CD4-positive, alpha-beta T cell treated with Interleukin-10 for 1 hour (primary cell): ENCODE data around the gene DAP.
"Not testable (repeated sequence)": the region's sequence is repeated elsewhere in the genome, so short reads cannot be mapped to it uniquely, and the experiment has no call there.

ENCODE experiments used
- DNase-seq: peaks from one replicate; pipeline ENCODE4 v3.0.0-alpha.2; 2020

DAP gene

DNA sequence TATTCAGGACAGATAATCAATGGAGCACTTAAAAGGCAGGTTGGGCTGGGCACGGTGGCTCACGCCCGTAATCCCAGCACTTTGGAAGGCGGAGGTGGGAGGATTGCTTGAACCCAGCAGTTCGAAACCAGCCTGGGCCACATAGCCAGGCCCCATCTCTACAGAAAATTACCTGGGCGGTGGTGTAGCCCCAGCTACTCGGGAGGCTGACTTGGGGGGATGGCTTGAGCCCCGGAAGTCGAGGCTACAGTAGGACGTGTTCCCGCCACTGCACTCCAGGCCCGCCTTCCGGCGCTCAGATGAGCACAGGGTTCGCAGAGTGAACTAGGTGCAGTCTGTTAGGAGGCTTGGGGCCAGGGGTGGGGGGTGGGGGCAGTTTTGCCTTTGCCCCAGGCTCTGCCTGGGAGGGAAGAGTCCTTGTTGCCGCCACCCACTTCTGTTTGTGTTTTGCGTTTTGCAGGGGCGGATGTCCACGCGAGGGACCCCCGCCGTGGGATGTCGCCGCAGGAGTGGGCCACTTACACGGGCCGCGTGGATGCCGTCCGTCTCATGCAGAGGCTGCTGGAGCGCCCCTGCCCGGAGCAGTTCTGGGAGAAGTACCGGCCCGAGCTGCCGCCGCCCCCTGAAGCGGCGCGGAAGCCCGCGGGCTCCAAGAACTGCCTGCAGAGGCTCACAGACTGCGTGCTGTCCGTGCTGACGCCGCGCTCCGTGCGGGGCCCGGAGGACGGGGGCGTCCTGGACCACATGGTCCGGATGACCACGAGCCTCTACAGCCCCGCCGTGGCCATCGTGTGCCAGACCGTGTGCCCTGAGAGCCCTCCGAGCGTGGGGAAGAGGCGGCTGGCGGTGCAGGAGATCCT, 112.0 kb downstream of the DAP start:
- no peak for DNase-seq

- no peak for DNase-seq
Observed at GRCh38 chr5:10647640-10648039, 113.4 kb downstream of the DAP start.

DNA sequence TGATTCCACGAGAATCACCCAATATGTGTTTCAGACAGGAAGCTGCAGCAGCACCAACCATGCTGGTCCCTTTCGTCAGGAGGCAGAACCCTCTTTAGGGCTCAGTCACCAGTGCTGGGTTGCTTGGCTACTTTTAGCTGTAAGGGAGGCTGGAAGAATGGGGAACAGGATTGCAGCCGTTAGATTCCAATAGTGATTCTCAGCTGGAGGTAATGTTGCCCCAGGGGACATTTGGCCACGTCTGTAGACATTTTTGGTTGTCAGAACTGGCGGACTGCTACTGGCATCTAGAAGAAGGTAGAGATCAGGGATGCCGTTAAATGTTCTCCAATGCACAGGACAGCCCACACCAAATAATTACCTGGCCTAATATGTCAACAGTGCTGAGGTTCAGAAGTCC, 115.4 kb downstream of the DAP start:
- no peak for DNase-seq

DNA sequence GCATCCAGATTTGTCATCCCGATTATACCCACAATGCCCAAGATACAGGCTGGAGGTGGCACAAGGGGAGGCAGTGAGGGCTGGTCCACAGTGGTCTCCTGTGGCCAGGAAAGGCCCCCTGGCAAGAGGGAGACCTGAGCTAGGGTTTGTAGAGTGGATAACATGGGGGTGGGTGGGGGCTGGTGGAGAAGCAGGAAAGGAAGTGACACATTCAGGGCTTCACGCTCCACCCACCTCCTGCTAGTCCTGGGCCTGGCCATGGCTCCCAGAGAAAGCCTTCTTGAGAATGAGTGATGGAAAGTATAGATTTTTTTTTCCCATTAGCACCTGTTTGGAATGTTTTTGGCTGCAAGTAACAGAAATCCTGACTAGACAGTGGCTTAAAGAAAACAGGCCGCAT, 115.9 kb downstream of the DAP start:
- DNase-seq, result no peak

DNA sequence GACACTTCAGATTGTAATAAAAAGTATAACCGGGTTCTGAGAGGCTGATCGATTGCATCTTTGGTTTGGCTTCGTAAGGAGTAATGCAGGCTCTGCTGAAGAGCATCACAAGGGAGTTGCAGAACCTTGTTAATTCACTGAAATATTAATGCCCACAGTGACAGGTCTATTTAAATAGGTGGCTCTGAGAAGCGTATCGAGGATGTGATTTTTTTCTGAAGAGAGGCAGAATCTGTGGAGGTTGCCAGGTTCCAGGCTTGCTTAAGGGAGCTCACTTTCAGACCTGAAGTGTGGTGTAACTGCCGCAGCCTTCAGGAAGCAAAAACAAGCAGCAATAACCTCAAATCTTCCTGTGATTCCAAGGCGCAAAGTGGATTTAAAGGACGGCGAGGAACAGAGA, 116.8 kb downstream of the DAP start:
- DNase-seq, result no peak

- no peak for DNase-seq
Observed at GRCh38 chr5:10642367-10642766, 118.7 kb downstream of the DAP start.

GRCh38 chr5:10639846-10640368, 121.1 kb downstream of the DAP start:
- DNase-seq, result no peak

DNA sequence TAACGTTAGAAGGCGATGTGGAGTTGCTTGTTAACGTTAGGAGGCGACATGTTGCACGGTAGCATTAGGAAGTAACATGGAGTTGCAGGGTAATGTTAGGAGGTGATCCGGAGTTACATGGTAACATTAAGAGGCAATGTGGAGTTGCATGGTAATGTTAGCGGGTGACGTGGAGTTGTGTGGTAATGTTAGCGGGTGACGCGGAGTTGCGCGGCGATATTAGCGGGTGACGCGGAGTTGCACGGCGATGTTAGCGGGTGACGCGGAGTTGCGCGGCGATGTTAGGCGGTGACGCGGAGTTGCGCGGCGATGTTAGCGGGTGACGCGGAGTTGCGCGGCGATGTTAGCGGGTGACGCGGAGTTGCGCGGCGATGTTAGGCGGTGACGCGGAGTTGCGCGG, 122.3 kb downstream of the DAP start:
- not testable (repeated sequence) for DNase-seq

- DNase-seq, result no peak
Observed at GRCh38 chr5:10637944-10638343, 123.1 kb downstream of the DAP start.

- no peak for DNase-seq
Observed at GRCh38 chr5:10636363-10637142, 124.5 kb downstream of the DAP start.

DNA sequence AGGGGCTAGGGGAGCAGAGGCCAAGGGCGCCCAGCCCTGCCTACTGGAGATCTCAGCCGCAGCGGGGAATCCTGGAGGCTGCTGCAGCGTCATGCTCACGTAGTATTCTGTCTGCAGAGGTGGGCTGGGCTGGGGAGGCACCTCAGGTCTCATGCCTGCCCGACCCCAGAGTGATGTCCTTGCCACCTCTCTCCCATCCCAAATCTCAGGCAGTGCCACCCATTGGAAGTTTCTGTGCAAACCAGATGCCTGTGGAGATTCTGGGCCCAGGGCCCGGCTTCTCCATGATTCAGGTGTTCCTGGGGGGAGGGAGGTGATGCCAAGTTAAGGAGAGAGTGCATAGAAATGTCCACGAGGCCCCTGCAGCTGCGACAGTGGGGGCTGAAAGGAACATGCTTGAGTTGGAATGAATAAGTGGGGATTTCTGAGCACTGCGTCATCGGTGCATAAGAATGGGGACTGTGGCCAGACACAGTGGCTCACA, 125.1 kb downstream of the DAP start:
- no peak for DNase-seq

DNA sequence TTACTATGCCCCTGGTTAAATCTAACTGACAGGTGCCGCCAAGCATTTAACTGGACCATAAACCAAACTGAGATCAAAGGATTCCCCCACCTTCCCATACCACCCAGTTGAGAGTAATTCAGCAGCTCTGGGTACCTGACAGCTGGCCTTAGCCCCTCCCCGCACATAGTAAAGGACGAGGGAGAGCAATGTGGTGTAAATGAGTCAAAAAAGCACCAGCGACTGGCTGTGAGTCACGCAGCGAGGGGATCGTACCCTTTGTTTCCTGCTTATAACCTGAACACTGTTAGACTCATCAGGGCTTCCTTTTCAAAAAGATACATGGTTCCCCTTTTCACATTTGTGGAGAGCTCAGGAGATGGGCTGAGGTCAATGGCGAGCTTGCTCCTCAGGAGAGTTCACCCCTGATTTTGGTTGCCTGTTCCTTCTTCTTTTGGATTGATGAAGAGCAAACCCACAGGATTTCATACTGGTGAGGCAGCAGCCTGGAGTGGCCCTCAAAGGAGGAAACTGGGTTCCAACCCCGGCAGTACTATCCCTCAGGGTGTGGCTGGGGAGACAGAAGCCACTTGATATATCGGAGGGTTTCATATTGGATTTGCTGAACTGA, 125.7 kb downstream of the DAP start:
- peak; percentile 47 for DNase-seq

DNA sequence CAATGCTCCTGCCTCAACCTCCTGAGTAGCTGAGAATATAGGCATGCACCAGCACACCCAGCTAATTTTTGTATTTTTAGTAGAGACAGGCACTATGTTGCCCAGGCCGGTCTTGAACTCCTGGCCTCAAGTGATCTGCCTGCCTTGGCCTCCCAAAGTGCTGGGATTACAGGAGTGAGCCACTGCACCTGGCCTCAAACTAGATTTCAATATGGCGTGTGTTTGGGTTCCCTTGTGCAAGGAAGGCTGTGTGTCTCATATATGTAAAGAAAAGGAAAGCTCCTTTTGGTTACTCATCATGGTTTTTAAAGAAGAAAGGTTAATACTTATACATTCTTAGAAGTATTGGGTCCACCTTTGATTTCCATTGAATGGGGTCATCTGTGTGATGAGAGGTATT, 126.5 kb downstream of the DAP start:
- no peak for DNase-seq

GRCh38 chr5:10634050-10634449, 127.0 kb downstream of the DAP start:
- DNase-seq, result no peak

- peak; percentile 45 for DNase-seq
Observed at GRCh38 chr5:10633271-10634049, 127.6 kb downstream of the DAP start.

DNA sequence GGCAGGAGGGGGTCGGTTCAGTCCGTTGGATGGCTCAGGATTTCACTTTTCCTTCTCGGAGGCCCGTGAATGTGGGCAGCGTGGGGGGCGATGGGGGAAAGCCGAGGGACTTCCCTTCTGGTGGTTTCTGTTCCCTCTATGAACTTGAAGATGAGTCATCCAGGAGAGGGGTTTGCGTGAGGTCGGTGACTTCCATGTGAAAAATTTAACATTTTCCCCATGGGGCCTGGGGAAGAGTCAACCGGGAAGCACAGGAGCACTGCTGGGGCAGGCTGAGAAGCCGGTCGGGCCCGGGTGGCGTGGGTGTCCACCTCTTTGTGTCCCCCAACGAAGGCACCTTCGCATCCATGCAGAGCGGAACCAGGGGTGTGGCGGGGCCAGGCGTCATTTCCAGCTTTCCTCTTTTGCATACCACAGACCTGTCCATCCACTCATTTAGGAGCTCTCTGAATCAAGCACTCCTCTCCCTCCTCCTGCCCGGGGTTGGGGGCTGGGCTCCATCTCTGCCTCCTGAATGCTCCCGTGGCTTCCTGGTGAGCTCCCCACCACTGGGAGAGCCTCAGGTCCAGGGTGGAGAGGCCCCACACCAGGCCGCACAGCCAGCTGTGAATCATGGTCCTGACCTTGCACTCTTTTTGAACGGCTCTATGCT, 128.8 kb downstream of the DAP start:
- DNase-seq, result peak; percentile 40

DNA sequence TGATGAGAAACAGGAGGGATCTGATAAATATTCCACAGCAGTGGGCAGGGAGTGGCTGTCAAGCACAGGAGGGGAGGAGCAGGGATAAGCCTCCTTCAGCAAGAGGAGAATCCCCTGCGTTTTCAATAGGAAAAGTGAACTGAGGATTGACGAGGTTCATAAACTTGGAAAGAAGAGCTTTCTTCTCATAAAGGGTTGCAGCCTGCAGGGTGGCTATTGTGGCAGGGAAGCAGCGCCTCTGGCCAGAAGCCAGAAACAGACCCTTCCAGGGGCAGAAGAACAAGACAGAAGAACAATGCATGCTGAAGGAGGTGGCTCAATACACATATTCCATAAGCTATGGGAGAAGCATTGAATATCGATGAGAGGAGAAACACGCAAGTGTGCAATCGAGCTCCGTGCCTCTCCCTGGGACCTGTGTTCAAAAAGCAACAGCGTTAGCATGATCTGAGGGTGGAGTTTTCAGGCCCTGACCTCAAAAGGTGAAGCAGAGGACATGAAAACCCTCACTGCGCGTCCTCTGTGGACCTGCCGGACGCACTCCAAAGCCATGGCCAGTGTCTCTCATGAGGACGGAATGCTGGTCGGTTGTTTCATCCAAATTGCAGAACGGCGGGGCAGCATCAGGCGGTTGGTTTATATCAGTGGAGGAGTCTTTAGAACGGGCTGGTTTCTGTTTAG, 129.6 kb downstream of the DAP start:
- no peak for DNase-seq

DNA sequence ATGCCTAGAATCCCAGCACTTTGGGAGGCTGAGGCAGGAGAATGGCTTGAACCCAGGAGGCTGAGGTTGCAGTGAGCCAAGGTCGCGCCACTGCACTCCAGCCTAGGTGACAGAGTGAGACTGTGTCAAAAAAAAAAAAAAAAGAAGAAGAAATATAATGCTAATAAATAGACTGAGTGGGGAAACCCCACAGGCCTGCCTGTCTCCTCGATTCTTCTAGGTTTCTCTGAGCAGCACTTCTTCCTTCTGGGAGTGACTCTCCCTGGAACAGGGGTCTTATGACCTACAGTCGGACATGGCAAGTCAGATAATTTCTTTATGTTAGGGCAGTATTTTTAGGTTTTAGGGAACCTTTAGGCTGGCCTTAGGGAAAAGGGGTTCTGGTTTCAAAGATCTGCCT, 130.3 kb downstream of the DAP start:
- not testable (repeated sequence) for DNase-seq

DNA sequence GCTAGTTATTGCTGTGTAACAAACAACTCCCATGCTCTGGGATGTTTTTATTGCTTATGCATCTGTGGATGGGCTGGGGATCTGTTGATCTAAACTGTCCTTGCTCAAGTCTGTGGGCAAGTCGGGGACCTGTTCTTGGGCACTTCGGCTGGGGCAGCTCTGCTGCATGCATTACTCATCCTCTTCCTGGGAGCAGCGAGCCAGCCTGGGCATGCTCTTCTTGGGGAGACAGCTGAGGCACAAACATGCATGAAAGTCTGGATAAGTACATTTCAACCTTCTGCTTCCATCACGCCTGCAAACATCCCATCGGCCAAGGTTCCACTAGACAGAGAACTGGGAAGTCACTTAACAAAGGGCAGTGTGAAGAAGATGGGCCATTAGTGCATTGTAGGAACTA, 130.9 kb downstream of the DAP start:
- DNase-seq, result no peak

DNA sequence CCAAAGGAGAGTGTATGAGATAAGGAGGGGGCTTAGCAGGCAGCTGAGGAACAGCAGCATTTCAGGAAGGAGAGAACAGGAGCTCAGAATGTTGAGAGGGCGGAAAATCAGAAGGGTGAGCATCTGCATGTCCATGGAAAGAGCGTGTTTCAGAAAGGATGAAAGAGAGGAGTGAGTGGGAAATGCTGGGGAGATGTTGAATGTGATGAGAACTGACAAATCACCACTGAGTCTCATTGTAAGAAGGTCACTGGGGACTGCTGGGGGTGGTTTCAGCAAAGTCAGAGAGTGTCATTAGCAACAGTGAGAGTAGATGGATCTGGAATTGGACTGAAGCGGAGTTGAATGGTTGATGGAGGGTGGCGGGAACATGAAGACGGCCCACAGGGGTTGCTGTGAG, 131.4 kb downstream of the DAP start:
- no peak for DNase-seq
